NCI-H460 (cell line): Measurements from ENCODE around the gene EPN3. TPM values are rescaled to one million over a fixed set of nuclear protein-coding genes. Genes with fewer than 3 reads are reported as not detected.

Experiments used
- DNase-seq: peaks from one replicate; pipeline ENCODE4 v3.0.0-alpha.2; 2016; ENCODE audit warnings: low read depth; ENCODE audit errors: extremely low read depth
- total RNA-seq: library from RNA; depleted of rRNA; stranded (reverse); fragments of >200 nt; shearing (Covaris generic); gene quantifications from 2 replicates; pipeline ENCODE4 v1.2.3, GENCODE V29; 2014

Gene EPN3
- total RNA-seq, 1 experiment from 2014 or later = 0.02 TPM

DNA sequence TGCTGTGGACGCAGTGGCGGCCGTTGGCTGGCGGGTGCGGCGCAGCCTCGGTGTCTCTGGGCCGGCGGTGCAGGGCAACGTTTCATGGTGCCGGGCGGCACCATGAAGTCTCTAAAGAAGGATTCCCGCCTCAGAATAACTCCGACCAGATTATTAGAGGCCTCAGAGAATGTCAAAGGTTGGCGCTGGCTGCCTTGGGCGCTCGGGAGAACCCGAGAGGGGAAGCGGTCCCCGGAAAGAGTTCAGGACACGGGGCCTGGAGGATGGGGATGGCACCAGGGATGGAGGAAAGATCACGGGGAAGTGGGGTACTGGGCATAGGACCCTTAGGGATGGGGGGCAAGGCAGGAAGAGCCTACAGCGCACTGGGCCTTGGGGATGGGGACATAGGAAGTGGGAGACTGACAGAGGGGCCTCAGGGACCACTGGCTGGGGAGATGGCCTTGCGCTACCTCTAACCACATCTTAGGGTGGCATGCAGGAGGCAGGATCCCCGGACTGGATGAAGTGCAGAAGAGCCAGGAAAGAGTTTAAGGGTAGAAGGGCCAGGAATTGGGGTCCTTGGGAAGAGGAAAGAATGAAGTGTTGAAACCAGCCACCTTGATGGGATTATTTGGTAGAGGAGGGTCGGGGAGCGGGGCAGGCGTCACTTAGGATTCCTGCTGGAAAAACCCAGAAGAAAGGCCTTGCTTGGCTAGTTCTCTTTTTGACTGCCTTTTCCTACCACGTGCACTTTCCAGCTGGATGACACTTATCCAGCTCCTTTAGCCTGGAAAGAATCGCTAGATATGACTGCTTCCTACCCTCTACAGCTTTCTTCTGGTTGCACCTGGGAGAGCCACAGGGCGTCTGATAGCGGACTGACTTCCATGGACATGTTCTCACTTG, 23.7 kb upstream of the EPN3 start:
- DNase-seq = no peak

DNA sequence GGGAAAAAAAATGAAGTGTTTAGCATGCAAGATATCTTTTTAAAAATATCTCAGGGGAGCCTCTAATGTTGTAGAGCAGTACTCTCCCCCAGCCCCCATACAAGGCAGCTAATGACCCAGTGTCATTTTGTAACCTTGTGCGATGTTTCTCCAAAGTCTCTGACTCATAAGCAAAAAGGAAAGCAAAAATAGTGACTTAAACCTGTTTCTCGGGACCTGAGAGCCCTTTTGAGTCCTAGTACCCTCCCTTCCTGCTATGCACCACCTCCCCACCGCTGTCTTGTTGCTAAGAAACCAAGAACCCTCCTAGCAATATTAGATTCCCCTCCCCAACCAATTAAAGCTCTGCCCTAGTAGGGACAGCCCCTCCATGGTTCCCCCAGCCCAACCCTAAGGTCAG, 21.5 kb upstream of the EPN3 start:
- DNase-seq = no peak

DNA sequence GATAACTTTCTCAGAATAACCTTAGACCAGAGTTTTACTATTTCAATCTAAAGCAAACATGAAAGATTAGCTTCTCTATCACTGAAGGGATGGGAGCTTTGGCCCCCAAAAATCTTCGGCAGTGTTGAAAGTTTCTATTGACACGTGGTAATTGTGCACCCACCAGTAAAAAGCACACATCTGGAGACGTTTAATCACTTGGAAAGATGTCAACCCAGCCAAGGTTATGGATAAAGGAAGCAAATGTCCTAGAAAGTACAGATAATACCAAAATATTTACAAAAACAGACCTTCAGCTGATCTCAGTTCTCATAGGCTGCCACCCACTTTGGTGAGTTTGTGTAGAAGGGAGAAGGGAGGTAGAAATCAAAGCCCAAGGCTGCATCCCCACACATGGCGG, 19.0 kb upstream of the EPN3 start:
- DNase-seq = no peak

DNA sequence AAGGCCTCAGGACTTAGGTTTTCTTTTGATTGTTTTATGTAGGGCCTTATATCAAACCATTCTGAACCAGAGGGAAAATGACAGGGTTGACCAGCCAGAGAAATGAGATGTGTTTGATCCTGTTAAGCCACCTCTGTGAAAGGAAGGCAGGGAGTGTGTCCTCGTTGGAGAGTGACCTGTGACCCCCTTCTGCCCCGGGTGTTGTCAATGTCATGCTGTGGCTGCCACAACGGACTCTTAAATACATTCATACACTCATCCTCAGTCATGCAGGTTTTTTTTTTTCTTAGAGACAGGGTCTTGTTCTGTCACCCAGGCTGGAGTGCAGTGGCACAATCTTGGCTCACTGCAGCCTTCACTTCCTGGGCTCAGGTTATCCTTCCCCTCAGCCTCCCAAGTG, 18.1 kb upstream of the EPN3 start:
- no peak for DNase-seq

DNA sequence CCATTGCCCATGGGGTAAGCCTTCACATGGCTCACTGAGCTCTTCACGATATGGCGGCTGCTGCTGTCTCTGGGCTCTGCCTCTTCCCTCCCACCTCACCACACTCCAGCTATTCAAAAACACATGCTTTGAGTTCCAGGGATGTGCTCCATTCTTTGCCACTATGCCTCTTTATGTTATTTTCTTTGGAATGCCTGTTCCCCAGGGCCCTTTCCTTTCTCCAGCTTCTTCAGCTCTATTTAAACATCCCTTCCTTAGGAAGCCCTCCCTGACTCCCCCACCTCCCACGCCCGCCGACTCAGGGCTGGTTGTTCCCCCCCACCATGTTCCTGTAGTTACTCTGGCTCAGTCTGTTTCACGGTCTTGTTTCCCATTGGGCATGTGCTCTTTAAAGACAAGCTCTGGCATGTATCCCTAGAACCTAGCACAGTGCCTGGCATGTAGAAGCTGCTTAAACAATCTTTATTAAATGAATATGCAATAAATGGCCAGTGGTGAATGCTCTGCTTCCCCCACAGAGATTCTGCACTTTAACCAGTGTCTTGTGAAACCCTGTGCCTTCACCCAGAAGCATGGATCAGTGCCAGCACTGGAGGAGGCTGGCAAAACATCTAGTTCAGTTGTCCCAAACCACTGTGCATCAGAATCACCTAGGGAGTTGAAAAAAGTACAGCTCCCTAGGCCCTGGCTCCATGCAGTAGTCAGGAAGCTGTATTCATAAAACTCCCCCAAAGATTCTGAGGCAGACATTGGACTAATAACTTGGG, 17.4 kb upstream of the EPN3 start:
- no peak for DNase-seq

DNA sequence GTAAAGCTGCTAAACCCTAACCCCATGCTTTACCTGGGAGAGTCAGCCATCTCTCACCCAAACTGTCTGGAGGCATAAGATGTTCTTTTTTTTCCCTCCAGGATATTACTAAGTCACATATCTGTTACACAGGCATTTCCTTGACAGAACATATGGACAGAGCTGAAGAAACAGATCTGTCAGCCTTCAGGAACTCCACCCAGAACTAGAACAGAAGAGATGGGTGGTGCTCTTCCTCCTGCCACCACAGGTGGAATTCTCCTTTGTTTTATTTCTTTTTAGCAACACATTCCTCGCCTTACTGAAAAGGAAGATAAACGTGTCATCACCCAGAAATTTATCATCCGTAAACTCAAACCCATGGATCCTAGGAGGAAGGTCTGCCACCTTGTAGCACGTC, 15.5 kb upstream of the EPN3 start:
- DNase-seq = no peak

DNA sequence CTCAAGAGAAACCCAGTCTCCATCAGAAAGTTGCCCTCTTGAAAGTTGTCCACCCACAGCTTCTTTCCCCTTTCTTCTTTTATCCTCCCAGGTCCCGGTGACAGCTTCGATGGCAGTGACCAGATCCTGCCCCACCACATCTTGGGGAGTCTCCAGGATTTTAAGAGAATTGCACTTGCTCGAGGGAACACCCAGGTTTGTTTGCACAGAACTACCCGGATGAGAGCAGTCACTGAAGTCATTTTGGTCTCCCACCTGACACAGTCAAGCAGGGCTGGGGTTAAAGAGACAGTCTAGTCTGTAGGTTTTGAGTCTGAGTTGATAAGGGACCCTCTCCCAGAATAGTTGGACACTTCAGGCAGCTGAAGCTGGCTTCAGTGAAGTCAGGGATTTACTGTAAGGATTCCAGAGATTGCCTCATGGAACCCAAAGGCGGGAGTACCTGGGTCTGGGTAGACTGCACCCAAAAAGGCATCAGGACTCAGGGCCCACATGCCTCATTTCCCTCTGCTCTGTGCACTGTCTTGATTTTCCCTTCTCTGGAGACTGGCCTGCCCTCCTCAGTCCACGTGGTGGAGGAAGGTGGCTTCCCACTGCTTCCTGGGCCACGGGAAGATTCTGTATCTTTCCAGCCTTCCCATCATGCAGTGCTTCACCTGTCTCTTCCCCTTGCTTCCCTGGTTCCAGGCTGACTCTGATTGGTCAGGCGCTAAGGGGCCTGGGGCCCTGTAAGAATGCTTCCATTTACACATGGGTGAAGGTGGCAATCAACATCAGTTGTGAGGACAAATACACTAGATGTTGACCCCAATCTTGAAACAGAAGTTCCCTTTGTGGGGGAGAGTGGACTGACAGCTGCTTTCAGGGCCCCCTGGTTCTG, 14.8 kb upstream of the EPN3 start:
- DNase-seq = no peak

DNA sequence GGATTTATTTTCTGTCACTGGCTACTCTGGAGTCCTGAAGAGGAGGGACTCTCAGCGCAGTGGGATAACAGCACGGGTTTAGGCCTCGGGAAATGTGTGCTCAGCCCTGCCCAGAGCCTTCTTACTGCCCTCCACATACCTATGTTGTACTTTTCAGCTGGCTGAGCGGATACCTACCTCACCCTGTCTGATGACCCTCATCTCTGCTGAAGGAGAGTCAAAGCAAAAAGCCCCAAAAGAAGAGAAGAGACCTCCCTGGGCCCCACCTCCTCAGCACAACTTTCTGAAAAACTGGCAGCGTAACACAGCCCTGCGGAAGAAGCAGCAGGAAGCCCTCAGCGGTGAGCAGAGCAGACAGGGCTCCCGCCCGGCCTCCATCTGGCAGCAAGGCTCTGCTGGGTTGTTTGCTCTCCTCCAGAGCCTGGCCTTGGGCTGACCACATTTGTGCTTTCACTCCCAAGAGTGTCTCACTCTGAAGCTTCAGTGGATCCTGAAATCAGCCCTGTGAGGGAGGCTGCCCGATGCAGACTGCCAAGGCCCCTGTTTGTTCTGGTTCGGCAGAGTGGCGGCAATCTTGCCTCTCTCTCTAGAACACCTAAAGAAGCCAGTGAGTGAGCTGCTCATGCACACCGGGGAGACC, 14.0 kb upstream of the EPN3 start:
- DNase-seq = no peak

DNA sequence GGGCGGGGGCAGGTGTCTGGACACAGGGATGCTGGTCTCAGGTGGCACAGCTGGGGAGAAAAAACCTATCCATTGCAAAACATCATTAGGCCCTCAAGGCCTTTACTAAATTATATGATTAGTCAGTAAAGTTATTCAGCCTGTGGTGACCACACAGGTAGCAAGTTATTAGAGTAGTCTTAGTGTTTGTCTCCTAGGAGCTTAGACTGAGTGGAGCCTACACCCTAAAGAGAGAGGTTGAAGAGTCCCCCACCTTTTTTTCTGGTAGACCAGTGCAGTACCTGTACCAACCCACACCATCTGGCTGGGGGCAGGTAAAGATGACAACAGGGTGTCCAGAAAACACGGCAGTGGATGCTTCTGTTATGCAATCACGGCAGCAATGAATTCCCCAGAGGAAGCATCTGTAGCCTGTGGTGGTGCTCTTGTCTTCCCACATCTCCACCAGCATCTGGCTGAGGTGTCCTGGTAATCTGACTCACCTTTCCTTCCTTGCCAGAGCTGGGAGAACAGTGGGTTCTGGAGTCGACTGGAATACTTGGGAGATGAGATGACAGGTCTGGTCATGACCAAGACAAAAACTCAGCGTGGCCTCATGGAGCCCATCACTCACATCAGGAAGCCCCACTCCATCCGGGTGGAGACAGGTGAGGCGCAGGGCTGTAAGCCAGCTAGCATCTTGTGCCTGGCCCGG, 13.2 kb upstream of the EPN3 start:
- no peak for DNase-seq

DNA sequence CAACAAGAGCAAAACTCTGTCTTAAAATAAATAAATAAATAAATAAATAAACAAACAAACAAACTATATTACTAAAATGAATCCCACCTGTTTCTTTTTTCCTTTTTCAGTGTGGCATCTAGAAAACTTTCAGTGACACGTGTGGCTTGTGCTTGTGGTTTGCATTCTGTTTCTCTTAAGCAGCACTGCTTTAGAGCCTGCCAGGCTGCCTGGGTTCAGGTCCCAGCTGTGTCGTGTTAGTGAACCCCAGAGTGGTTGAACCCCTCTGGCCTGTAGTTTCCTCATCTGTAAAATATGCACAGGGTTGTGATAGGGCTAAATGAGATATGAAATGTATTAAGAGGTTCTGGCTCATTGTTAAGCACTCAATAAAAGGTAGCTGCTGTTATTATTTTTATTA, 12.1 kb upstream of the EPN3 start:
- no peak for DNase-seq

DNA sequence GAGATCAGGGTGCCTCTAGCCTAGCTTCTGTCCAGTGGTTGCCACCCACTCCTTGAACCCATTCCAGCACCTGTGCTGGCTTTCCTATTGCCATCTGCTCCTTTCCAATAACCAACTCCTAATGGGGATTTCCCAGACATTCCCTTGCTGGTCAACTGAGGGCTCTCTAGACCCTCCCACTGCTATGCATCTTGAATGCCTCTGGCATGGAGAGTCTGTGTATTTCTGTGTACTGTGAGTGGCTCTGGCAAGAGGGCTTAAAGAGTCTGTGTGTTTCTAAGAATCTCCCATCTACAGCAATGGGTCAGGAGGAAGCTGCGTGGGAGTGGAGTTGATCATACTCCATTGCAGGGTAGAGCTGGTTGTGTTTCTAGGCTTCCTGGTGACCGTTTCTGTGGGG, 11.0 kb upstream of the EPN3 start:
- no peak for DNase-seq

DNA sequence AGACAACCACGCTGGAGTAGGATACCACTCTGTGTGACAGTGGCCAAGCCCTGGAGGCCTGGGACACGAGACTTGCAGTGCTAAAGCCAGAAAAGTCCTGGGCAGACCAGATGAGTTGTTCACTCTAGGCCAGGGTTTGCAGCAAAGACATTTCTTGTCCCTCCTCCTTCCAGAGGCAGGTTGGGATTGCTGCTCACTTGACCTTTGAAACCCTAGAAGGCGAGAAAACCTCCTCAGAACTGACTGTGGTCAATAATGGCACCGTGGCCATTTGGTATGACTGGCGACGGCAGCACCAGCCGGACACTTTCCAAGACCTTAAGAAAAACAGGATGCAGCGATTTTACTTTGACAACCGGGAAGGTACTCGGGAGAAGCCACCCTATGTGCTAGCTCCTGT, 9.8 kb upstream of the EPN3 start:
- no peak for DNase-seq

DNA sequence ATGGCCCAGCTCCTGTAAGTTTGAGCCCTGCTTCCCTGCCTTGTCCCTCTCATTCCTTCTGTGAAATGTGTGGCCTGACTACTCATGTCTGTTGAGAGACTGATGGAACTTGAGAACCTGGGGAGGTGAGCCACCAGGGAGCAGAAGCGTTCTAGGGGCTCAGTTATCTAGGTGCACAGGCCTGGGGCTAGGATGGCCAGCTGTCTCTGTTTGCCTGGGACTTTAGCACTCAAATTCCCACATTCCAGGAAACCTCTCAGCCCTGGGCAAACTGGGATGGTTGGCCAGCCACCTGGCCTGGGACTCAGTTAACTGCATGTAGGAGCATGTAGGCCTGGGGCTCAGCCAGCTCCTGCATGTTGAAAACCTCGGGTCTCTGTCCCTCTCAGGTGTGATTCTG, 9.3 kb upstream of the EPN3 start:
- no peak for DNase-seq

DNA sequence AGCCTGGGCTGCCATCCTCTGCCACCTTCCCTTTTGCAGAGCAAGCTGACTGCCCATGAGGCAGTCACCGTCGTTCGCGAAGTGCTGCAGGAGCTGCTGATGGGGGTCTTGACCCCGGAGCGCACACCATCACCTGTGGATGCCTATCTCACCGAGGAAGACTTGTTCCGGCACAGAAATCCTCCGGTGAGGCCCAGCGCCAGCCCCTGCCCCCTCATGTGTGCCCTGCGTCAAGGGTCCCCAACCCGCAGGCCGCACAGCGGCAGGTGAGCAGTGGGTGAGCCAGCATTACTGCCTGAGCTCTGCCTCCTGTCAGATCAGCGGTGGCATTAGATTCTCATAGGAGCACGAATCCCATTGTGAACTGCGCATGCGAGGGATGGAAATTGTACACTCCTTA, 7.7 kb upstream of the EPN3 start:
- DNase-seq = no peak

DNA sequence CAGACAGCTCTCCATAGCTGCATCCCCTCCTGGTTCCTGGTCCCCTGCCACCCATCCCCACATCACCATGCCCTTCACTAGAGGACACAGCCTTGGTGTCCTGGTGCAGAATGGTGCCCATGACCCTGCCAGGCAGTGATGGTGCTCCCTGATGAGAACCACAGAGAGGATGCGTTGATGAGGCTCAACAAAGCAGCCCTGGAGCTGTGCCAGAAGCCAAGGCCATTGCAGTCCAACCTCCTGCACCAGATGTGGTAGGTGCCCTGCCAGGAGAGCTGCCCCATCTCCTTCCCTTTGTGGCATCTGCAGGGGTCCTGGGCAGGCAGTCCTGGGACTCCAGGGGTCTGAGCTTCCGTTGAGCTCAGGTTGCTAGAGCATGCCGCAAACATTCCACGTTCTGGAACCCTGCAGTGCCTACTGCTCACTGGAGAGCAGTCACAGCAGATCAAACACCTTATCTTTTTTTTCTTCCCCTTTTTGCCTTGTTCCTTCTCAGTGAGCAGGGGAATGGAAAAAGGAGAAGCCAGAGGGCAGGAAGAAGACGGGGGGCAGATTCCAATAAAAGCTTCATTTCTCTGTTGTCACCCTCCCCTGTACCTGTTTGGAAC, 5.3 kb upstream of the EPN3 start:
- no peak for DNase-seq

DNA sequence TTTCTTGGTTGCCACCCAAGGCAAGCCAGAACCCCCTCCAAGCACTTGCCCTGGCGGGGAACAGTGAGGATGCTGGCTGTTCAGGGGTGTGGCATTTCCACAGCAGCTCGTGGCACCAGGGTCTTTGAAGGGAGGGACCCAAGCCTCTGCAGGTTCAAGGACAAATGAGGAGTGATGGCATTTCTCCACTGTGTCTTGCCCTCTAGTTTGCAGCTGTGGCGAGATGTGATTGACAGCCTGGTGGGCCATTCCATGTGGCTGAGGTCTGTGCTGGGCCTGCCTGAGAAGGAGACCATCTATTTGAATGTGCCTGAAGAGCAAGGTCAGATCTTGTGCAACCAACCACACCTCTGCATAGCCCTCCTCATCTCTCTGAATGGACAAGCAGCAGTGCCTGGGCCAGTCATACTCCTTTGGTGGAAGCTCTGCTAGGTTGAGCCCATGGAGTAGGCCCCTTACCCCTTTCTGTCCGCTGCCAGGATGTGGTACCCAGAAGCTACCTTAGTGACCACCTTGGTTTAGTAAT, 4.5 kb upstream of the EPN3 start:
- DNase-seq = no peak

DNA sequence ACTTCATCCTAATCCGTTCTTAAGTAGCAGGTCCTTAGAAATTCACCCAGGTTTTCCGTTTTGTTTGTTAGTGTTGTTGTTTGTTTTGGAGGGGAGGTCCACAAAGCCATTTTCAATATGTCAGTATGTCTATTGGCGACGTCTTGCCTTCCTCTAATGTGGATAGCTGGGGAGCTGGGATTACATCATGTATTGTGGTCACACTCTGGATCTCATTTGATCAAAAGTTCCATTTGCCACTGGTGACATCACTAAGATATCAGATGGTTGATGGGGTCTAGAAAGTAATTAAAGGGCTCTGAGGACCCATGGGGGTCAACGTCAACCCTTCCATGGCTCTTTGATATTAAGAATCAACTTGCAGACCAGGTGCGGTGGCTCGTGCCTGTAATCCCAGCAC, 2.7 kb upstream of the EPN3 start:
- DNase-seq = no peak

DNA sequence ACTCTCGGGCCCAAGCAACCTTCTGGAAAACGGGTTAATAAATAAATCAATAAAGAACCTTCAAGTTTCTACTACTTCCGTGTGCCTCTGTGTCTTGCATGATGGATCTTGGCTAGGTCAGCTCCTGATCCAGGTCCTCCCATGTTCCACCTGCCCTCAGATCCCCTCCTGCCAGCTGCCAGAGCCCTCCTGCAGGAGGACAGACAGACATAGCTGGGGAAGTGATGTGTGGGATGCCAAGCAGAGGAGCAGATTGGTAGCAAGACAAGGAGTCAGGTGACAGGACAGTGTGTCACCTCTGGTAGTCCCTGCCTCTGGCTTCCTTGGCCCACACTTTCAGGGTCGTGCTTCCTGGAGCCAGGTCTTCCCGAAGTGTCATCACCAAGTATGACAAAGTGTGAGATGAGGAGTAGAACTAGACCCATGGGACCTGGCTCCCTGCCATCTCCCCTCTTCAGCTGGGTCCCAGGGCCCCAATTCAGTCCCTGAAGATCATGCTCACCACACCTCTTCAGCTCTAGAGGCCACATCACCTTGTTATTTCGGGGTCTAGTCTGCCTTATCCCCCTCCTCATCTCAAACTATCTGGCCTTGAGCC, 1.0 kb upstream of the EPN3 start:
- DNase-seq = no peak

DNA sequence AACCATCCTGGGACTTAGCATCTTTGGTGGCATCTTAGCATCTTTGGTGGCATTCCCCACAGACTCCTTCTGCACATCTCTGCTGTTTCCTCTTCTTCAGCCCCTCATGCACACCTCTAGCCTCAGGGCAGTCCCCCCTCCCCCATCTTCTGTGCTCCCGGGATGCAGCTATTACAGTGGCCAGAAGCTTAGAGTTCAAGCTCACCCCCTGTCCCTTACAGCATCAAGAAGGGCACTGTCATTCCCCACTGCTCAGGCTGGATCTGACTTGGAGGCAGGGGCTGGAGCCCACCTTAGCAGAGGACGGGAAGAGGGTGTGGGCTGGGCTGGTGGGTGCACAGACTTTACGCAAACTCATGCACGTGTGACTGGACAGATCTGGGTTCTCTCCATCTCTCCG, 650 bp downstream of the EPN3 start:
- no peak for DNase-seq
